ENCODE measurements around the gene CFAP73.

- no peak for TF ChIP-seq POLR2A (IDR thresholded peaks at IDR 0.05)
- TF ChIP-seq CTCF (IDR thresholded peaks at IDR 0.05): no peak
- TF ChIP-seq EP300 (IDR thresholded peaks at IDR 0.05): no peak
Measured at GRCh38 chr12:113152196-113152834, 2.8 kb downstream of the CFAP73 start.

All from sigmoid colon (tissue), 4 donors.